K562 (cell line): ENCODE data around the gene PARD3. TPM values are rescaled to one million over a fixed set of nuclear protein-coding genes. Genes with fewer than 3 reads are reported as not detected.

ENCODE experiments used
- ATAC-seq: fragments of 200-7000 bp; cut with Tn5 transposase; 3 replicates; pipeline ENCODE4 v1.9.1; 2020; ENCODE audit warnings: moderate library complexity
- BruUV-seq: library from RNA; stranded (reverse); fragments of 400-500 nt; replicated peaks from 2 replicates; lab custom pipeline; 2021; lab: Mats Ljungman, UMichigan
- CTCF ChIA-PET: fragments of 300-600 bp; formaldehyde crosslinking; extraction: SDS; loops from one replicate; lab custom pipeline; 2021; ENCODE audit warnings: low intra/inter-chr PET ratio; lab: Yijun Ruan, JAX
- POLR2A ChIA-PET: fragments of 300-600, 350-650 bp; sonication (Branson Sonifier 250); formaldehyde crosslinking; extraction: SDS; loops from one replicate; lab custom pipeline; 2021; ENCODE audit warnings: antibody characterized with exemption, inconsistent platforms; lab: Yijun Ruan, JAX
- DNase-seq, 4 experiments: peaks; one replicate each; pipeline versions ENCODE4 v3.0.0 to v3.0.0-alpha.2; 2011 to 2018; ENCODE audit warnings: low spot score in 3 of 4, mixed read lengths in 3 of 4; ENCODE audit errors: extremely low read depth in 1 of 4
- FAIRE-seq: peaks from 2 replicates; lab custom pipeline; 2011; peaks lifted over from hg19 to GRCh38; lab: Jason Lieb, UNC
- H2AFZ ChIP-seq: 2 replicates; pipeline ENCODE4 v1.6.0; 2011; ENCODE audit warnings: low read depth, low read length, control low read depth, inconsistent platforms
- H3K27ac ChIP-seq: fragments of 200-600 bp; 3 replicates; pipeline ENCODE4 v1.8.0; 2011; ENCODE audit warnings: low read depth, mild to moderate bottlenecking, control low read depth, inconsistent platforms, low read length, moderate library complexity, mixed read lengths; ENCODE audit errors: extremely low read depth
- H3K27me3 ChIP-seq, 2 experiments: fragments of 300-600 bp in 1 of 2; 2 replicates in 1 of 2; 3 replicates in 1 of 2; pipeline versions ENCODE4 v1.6.0 to v1.8.0; 2011; ENCODE audit warnings: inconsistent platforms in 2 of 2, low read length in 2 of 2, mild to moderate bottlenecking in 1 of 2, mixed read lengths in 1 of 2, moderate library complexity in 1 of 2; ENCODE audit not compliant: control insufficient read depth in 2 of 2, insufficient read depth in 2 of 2
- H3K36me3 ChIP-seq: fragments of 300-600 bp; 3 replicates; pipeline ENCODE4 v1.8.0; 2011; ENCODE audit warnings: mild to moderate bottlenecking, low read length, inconsistent platforms; ENCODE audit not compliant: control insufficient read depth, insufficient read depth
- H3K4me1 ChIP-seq, 2 experiments: fragments of 200-600 bp in 1 of 2; replicated peaks in 1 of 2; 2 replicates in 1 of 2; 3 replicates in 1 of 2; pipeline versions ENCODE4 v1.5.1 to v1.8.0; 2011; ENCODE audit warnings: inconsistent platforms in 2 of 2, low read length in 2 of 2, mild to moderate bottlenecking in 1 of 2, mixed read lengths in 1 of 2, moderate library complexity in 1 of 2; ENCODE audit not compliant: control insufficient read depth in 2 of 2, insufficient read depth in 2 of 2
- H3K4me2 ChIP-seq: 2 replicates; pipeline ENCODE4 v1.6.1; 2011; ENCODE audit warnings: low read length, control low read depth, inconsistent platforms, mixed read lengths; ENCODE audit not compliant: insufficient read depth
- H3K4me3 ChIP-seq: fragments of 200-600 bp; sonication (generic), shearing (Covaris generic); 2 replicates; pipeline ENCODE4 v1.5.1; 2016; ENCODE audit warnings: control low read depth, inconsistent platforms
- H3K79me2 ChIP-seq: fragments of 200-600 bp; 3 replicates; pipeline ENCODE4 v1.8.0; 2011; ENCODE audit warnings: low read length, inconsistent platforms; ENCODE audit not compliant: control insufficient read depth, insufficient read depth
- H3K9ac ChIP-seq, 2 experiments: 2 replicates each; pipeline versions ENCODE4 v1.6.0 to v1.6.1; 2011; ENCODE audit warnings: low read depth in 2 of 2, low read length in 2 of 2, control low read depth in 1 of 2, inconsistent platforms in 1 of 2, mild to moderate bottlenecking in 1 of 2, mixed read lengths in 1 of 2; ENCODE audit not compliant: insufficient read depth in 1 of 2
- H3K9me1 ChIP-seq: one replicate; pipeline ENCODE4 v1.6.0; 2011; ENCODE audit warnings: inconsistent platforms, mild to moderate bottlenecking, low read length, moderate library complexity; ENCODE audit not compliant: control insufficient read depth, insufficient read depth
- H3K9me3 ChIP-seq: replicated peaks from 2 replicates; pipeline ENCODE4 v1.5.1; 2011; ENCODE audit warnings: low read depth, low read length, inconsistent platforms; ENCODE audit not compliant: control insufficient read depth, insufficient read depth
- H4K20me1 ChIP-seq: replicated peaks from 2 replicates; pipeline ENCODE4 v1.6.1; 2011; ENCODE audit warnings: low read length, inconsistent platforms, mixed read lengths; ENCODE audit not compliant: control insufficient read depth, insufficient read depth
- BHLHE40 ChIP-seq: IDR thresholded peaks from 2 replicates; pipeline ENCODE4 v1.6.1; 2011; ENCODE audit warnings: low read length, improper control_type of control experiment
- CTCF ChIP-seq, 3 experiments: IDR thresholded peaks in 2 of 3; conservative IDR thresholded peaks in 1 of 3; 2 replicates each; pipeline ENCODE4 v1.5.1; 2011 to 2012; ENCODE audit warnings: low read length in 3 of 3, mild to moderate bottlenecking in 3 of 3, control low read depth in 2 of 3, improper control_type of control experiment in 1 of 3, inconsistent platforms in 1 of 3, low read depth in 1 of 3, mixed read lengths in 1 of 3, moderate library complexity in 1 of 3; ENCODE audit not compliant: insufficient read depth in 2 of 3
- E2F6 ChIP-seq, 2 experiments: IDR thresholded peaks; 2 replicates each; pipeline ENCODE4 v1.6.1; 2011; ENCODE audit warnings: borderline replicate concordance in 1 of 2, control low read depth in 1 of 2, low read depth in 1 of 2, low read length in 1 of 2, mild to moderate bottlenecking in 1 of 2, mixed read lengths in 1 of 2, moderate library complexity in 1 of 2; ENCODE audit not compliant: insufficient read depth in 1 of 2, insufficient read length in 1 of 2, poor library complexity in 1 of 2, severe bottlenecking in 1 of 2; ENCODE audit errors: extremely low read depth in 1 of 2
- E4F1 ChIP-seq: fragments of 250-450 bp; sonication (Bioruptor Pico); IDR thresholded peaks from 2 replicates; pipeline ENCODE4 v1.5.0; 2021; ENCODE audit warnings: mild to moderate bottlenecking, borderline replicate concordance
- FOXA3 ChIP-seq, 2 experiments: fragments of 450-650 bp in 1 of 2; sonication (generic) in 1 of 2; formaldehyde crosslinking; IDR thresholded peaks in 1 of 2; conservative IDR thresholded peaks in 1 of 2; 2 replicates each; pipeline versions ENCODE4 v1.4.0 to v1.8.0; 2020 to 2022; ENCODE audit warnings: mild to moderate bottlenecking in 2 of 2, missing genetic modification reagents in 1 of 2
- HNRNPK ChIP-seq: fragments of 200-400 bp; formaldehyde crosslinking; IDR thresholded peaks from one replicate; pipeline ENCODE4 v1.6.1; 2018; ENCODE audit warnings: mild to moderate bottlenecking, low read depth, low read length; ENCODE audit not compliant: poor library complexity, severe bottlenecking
- MAFK ChIP-seq: IDR thresholded peaks from 2 replicates; pipeline ENCODE4 v1.6.1; 2011; ENCODE audit warnings: low read length, improper control_type of control experiment
- POLR2AphosphoS5 ChIP-seq: IDR thresholded peaks from 2 replicates; pipeline ENCODE4 v1.6.1; 2011; ENCODE audit warnings: mild to moderate bottlenecking, low read depth, low read length, moderate library complexity; ENCODE audit not compliant: control insufficient read depth, insufficient read depth
- RBFOX2 ChIP-seq: fragments of 200-400 bp; formaldehyde crosslinking; IDR thresholded peaks from 2 replicates; pipeline ENCODE4 v1.6.1; 2017; ENCODE audit warnings: low read depth, mild to moderate bottlenecking, low read length, moderate library complexity
- SMC3 ChIP-seq: conservative IDR thresholded peaks from 2 replicates; pipeline ENCODE4 v1.6.1; 2011; ENCODE audit warnings: low read depth, low read length, improper control_type of control experiment; ENCODE audit not compliant: insufficient read depth
- SRSF1 ChIP-seq: fragments of 200-400 bp; formaldehyde crosslinking; IDR thresholded peaks from 2 replicates; pipeline ENCODE4 v1.6.1; 2017; ENCODE audit warnings: mild to moderate bottlenecking, low read depth, low read length, moderate library complexity
- THAP7 ChIP-seq: fragments of 250-450 bp; sonication (Bioruptor Pico); IDR thresholded peaks from 2 replicates; pipeline ENCODE4 v1.5.0; 2021
- ZEB2 ChIP-seq: fragments of 450-650 bp; IDR thresholded peaks from 2 replicates; pipeline ENCODE4 v1.6.1; 2016
- ZKSCAN3 ChIP-seq: fragments of 250-450 bp; sonication (Bioruptor Pico); IDR thresholded peaks from 2 replicates; pipeline ENCODE4 v1.4.0; 2020
- ZNF184 ChIP-seq: sonication (generic); formaldehyde crosslinking; IDR thresholded peaks from 2 replicates; pipeline ENCODE4 v1.5.0; 2020; ENCODE audit warnings: missing genetic modification reagents
- ZNF830 ChIP-seq: fragments of 250-450 bp; sonication (Bioruptor Pico); IDR thresholded peaks from 2 replicates; pipeline ENCODE4 v1.5.0; 2021; ENCODE audit warnings: mild to moderate bottlenecking
- whole genome bisulfite sequencing: fragments of 100-300 bp; shearing (Covaris generic); methylation state at CpG from one replicate; pipeline ENCODE4 v1.1.6; 2016; ENCODE audit warnings: low coverage, mixed read lengths; ENCODE audit not compliant: insufficient coverage; ENCODE audit errors: missing lambda C conversion rate; 5-methylcytosine and 5-hydroxymethylcytosine counted together
- in situ Hi-C: fragments of 300-500 bp; cut with MboI; formaldehyde crosslinking; loops from 4 replicates; pipeline ENCODE4 v1.15.0; 2018; ENCODE audit warnings: inconsistent platforms, mixed read lengths
- intact Hi-C: fragments of 100-400 bp; cut with micrococcal nuclease; formaldehyde crosslinking; loops from 2 replicates; pipeline ENCODE4 v1.14.2; 2022
- polyA plus RNA-seq, 8 experiments: library from polyadenylated mRNA; depleted of rRNA in 4 of 8; stranded (reverse) in 5 of 8; unstranded in 3 of 8; fragments of >200 nt; fragmentation: Nextera tagmentation in 2 of 8; fragmentation: Illumina TruSeq in 1 of 8; extraction: Ambion mirVana in 2 of 8; extraction: Trizol in 1 of 8; gene quantifications; 2 replicates each; pipeline versions ENCODE4 v1.2.1 to v1.2.3, GENCODE V29; 2011 to 2014; ENCODE audit warnings: inconsistent platforms in 1 of 8, missing spikeins in 1 of 8
- total RNA-seq, 7 experiments: library from RNA; depleted of rRNA in 6 of 7; stranded (reverse); fragments of >200 nt in 6 of 7; fragmentation: Illumina TruSeq in 2 of 7; extraction: Trizol in 2 of 7; gene quantifications; 2 replicates each; pipeline versions ENCODE4 v1.2.1 to v1.2.3, GENCODE V29; 2011 to 2021; ENCODE audit warnings: low replicate concordance in 1 of 7

Gene PARD3
- total and polyA plus RNA-seq, 9 of the 15 experiments (the other 6 are each of a cell fraction or from before 2014, with no cell fraction given) = 2.7 to 11.7 (median 7.7) TPM

- TF ChIP-seq CTCF (IDR thresholded peaks at IDR 0.05 in 2 of 3, conservative IDR thresholded peaks at IDR 0.05 in 1 of 3; ENCODE audit: insufficient read depth in 2 of 3, low read depth in 1 of 3, low read length in 3 of 3) (no peak), ZNF184 (CRISPR knock-in tag) (no peak), MAFK (no peak), E2F6 (IDR thresholded peaks at IDR 0.05; ENCODE audit: borderline replicate concordance in 1 of 2, extremely low read depth in 1 of 2, insufficient read depth in 1 of 2, insufficient read length in 1 of 2, low read depth in 1 of 2, low read length in 1 of 2, poor library complexity in 1 of 2, severe bottlenecking in 1 of 2) (no peak), ZKSCAN3 (no peak), BHLHE40 (no peak), SMC3 (no peak)
- TF ChIP-seq, all 486 proteins: peak for 0
Measured at GRCh38 chr10:34615770-34616169, 199.3 kb downstream of the PARD3 start (continued).

- no peaks in the 10 kb centered on the region for H3K79me2 ChIP-seq
- no peak for ATAC-seq
- H3K27ac ChIP-seq = no peak overlapping the region
- no peak overlapping the region for H3K4me3 ChIP-seq
- WGBS = 11% methylated on average over 3 of the region's 3 CpGs
- no peaks in the 10 kb centered on the region for H3K4me1 ChIP-seq
- no peak overlapping the region for H3K9ac ChIP-seq
- H2AFZ ChIP-seq = no peak overlapping the region
- DNase-seq = no peak
- H3K9me1 ChIP-seq = no peaks in the 10 kb centered on the region
- H3K27me3 ChIP-seq = no peaks in the 10 kb centered on the region; a peak in 1 of 5 replicates
- POLR2A ChIA-PET = no interaction called here
- H4K20me1 ChIP-seq = no peaks in the 10 kb centered on the region
- in situ Hi-C loops (no loop called here), intact Hi-C loops (no loop called here)
- no peak for FAIRE-seq
- BruUV-seq = no TSS peak
- H3K4me2 ChIP-seq = no peak overlapping the region
- CTCF ChIA-PET = no interaction called here
- H3K36me3 ChIP-seq = no peaks in the 10 kb centered on the region
- H3K9me3 ChIP-seq = no peaks in the 10 kb centered on the region
- TF ChIP-seq HNRNPK (no peak), FOXA3 (CRISPR knock-in tag; conservative IDR thresholded peaks at IDR 0.05 in 1 of 2, IDR thresholded peaks at IDR 0.05 in 1 of 2) (no peak), ZEB2 (no peak), ZNF830 (CRISPR knock-in tag) (no peak), POLR2AphosphoS5 (no peak), THAP7 (CRISPR knock-in tag) (no peak), E4F1 (no peak), RBFOX2 (no peak), SRSF1 (no peak)
Measured at GRCh38 chr10:34613491-34613890, 201.6 kb downstream of the PARD3 start.
